GM03348 (cell line): ENCODE measurements around the gene SLC35B2.
"Not testable (repeated sequence)": the region's sequence is repeated elsewhere in the genome, so short reads cannot be mapped to it uniquely, and the experiment has no call there.

Experiments
- DNase-seq: peaks from one replicate; pipeline ENCODE4 v3.0.0; 2012; ENCODE audit warnings: low spot score

Gene SLC35B2

GRCh38 chr6:44234101-44235025 lies 23.0 kb downstream of the SLC35B2 start:
- DNase-seq: peak; percentile 90

GRCh38 chr6:44233567-44234100 lies 23.7 kb downstream of the SLC35B2 start:
- no peak for DNase-seq

GRCh38 chr6:44232676-44233566 lies 24.4 kb downstream of the SLC35B2 start:
- DNase-seq: no peak

- DNase-seq: not testable (repeated sequence)
Observed at GRCh38 chr6:44231426-44231825, 25.9 kb downstream of the SLC35B2 start.

GRCh38 chr6:44230034-44230675 lies 27.2 kb downstream of the SLC35B2 start:
- DNase-seq: no peak

- DNase-seq: no peak
Observed at GRCh38 chr6:44229376-44230033, 27.8 kb downstream of the SLC35B2 start.

GRCh38 chr6:44228836-44229235 lies 28.5 kb downstream of the SLC35B2 start:
- peak; percentile 64 for DNase-seq

GRCh38 chr6:44228433-44228832 lies 28.9 kb downstream of the SLC35B2 start:
- DNase-seq: no peak

- DNase-seq: no peak
Observed at GRCh38 chr6:44228031-44228430, 29.3 kb downstream of the SLC35B2 start.

- DNase-seq: no peak
Observed at GRCh38 chr6:44227148-44227793, 30.1 kb downstream of the SLC35B2 start.

GRCh38 chr6:44226368-44227147 lies 30.8 kb downstream of the SLC35B2 start:
- DNase-seq: no peak

- DNase-seq: no peak
Observed at GRCh38 chr6:44225579-44226325, 31.6 kb downstream of the SLC35B2 start.

GRCh38 chr6:44224965-44225305 lies 32.4 kb downstream of the SLC35B2 start:
- no peak for DNase-seq

GRCh38 chr6:44224029-44224964 lies 33.0 kb downstream of the SLC35B2 start:
- no peak for DNase-seq

- peak; percentile 94 for DNase-seq
Observed at GRCh38 chr6:44223319-44224028, 33.9 kb downstream of the SLC35B2 start, which contains the start of gene SLC29A1. Gene SLC29A1, plus strand, starts transcription at chr6:44223595. Its CDS starts 3,719 bp downstream, at chr6:44227314.

- no peak for DNase-seq
Observed at GRCh38 chr6:44222486-44223318, 34.6 kb downstream of the SLC35B2 start.

GRCh38 chr6:44221961-44222335 lies 35.4 kb downstream of the SLC35B2 start:
- no peak for DNase-seq
